Fibroblast of gingiva (primary cell): Measurements from ENCODE around the gene SNRPA.
"Not testable (repeated sequence)": the region's sequence is repeated elsewhere in the genome, so short reads cannot be mapped to it uniquely, and the experiment has no call there.

Experiments used
- DNase-seq: peaks from one replicate; pipeline ENCODE4 v3.0.0-alpha.2; 2011; ENCODE audit warnings: low read depth

SNRPA gene

GRCh38 chr19:40745402-40745780 lies 5.6 kb upstream of the SNRPA start:
- peak; percentile 69 for DNase-seq

GRCh38 chr19:40747536-40747935 lies 3.5 kb upstream of the SNRPA start:
- DNase-seq = no peak

GRCh38 chr19:40750058-40750873 lies 737 bp upstream of the SNRPA start, which contains the start of gene ACTMAP:
Gene ACTMAP, minus strand, starts transcription at chr19:40750477. Its CDS starts 674 bp downstream, at chr19:40749803.
- DNase-seq = peak; percentile 100

GRCh38 chr19:40752257-40752781 lies 1.3 kb downstream of the SNRPA start:
- DNase-seq = no peak

GRCh38 chr19:40754611-40755247 lies 3.7 kb downstream of the SNRPA start:
- DNase-seq = no peak

GRCh38 chr19:40755248-40755624 lies 4.2 kb downstream of the SNRPA start:
- no peak for DNase-seq

GRCh38 chr19:40755791-40756190 lies 4.8 kb downstream of the SNRPA start:
- no peak for DNase-seq

- DNase-seq = no peak
These were observed 5.6 kb downstream of the SNRPA start for GRCh38 chr19:40756502-40757110.

GRCh38 chr19:40758491-40758890 lies 7.5 kb downstream of the SNRPA start:
- DNase-seq = no peak

- no peak for DNase-seq
These were observed 8.3 kb downstream of the SNRPA start for GRCh38 chr19:40759352-40759751.

- DNase-seq = no peak
These were observed 11.9 kb downstream of the SNRPA start for GRCh38 chr19:40762754-40763470.

- DNase-seq = no peak
These were observed 12.5 kb downstream of the SNRPA start for GRCh38 chr19:40763526-40763925.

GRCh38 chr19:40763963-40764362 lies 13.0 kb downstream of the SNRPA start:
- no peak for DNase-seq

- DNase-seq = not testable (repeated sequence)
These were observed 15.4 kb downstream of the SNRPA start for GRCh38 chr19:40766385-40766784.

GRCh38 chr19:40768869-40769268 lies 17.9 kb downstream of the SNRPA start:
- no peak for DNase-seq

GRCh38 chr19:40771101-40771862 lies 20.3 kb downstream of the SNRPA start:
- not testable (repeated sequence) for DNase-seq

- no peak for DNase-seq
These were observed 24.1 kb downstream of the SNRPA start, which contains the start of gene MIA for GRCh38 chr19:40774916-40775631. Gene MIA, plus strand, starts transcription at chr19:40775521. Its CDS starts 22 bp downstream, at chr19:40775543.

- DNase-seq = no peak
These were observed 24.6 kb downstream of the SNRPA start for GRCh38 chr19:40775632-40776022.

- no peak for DNase-seq
These were observed 25.4 kb downstream of the SNRPA start for GRCh38 chr19:40776364-40776763.

GRCh38 chr19:40776932-40777644 lies 26.1 kb downstream of the SNRPA start:
- peak; percentile 84 for DNase-seq
